HG03442 (cell line): ENCODE results near the gene ENO3.
A peak's percentile ranks its signal among the peaks of the same experiment; 100 is the strongest.

Experiments
- ATAC-seq: cut with Tn5 transposase; IDR thresholded peaks from one replicate; pipeline ENCODE4 v1.9.1; 2021; ENCODE audit warnings: mild to moderate bottlenecking, moderate library complexity; ENCODE audit not compliant: unreplicated experiment

Gene ENO3

GRCh38 chr17:4972752-4973151 is 21.8 kb downstream of the ENO3 start:
- no peak for ATAC-seq

- ATAC-seq, result no peak
These were observed 22.6 kb downstream of the ENO3 start for GRCh38 chr17:4973256-4974114.

GRCh38 chr17:4974115-4974670 is 23.3 kb downstream of the ENO3 start:
- no peak for ATAC-seq

- no peak for ATAC-seq
These were observed 27.8 kb downstream of the ENO3 start for GRCh38 chr17:4978726-4979125.

- no peak for ATAC-seq
These were observed 29.8 kb downstream of the ENO3 start for GRCh38 chr17:4980644-4981216.

- ATAC-seq, result no peak
These were observed 31.4 kb downstream of the ENO3 start for GRCh38 chr17:4982305-4982704.

GRCh38 chr17:4986403-4986802 is 35.5 kb downstream of the ENO3 start:
- no peak for ATAC-seq

- peak; percentile 64 for ATAC-seq
These were observed 36.2 kb downstream of the ENO3 start, which contains the start of gene CAMTA2 for GRCh38 chr17:4986951-4987766. TSS of gene CAMTA2 (minus strand) at chr17:4987675. CDS start at chr17:4986222, 1,453 bp downstream.

- ATAC-seq, result no peak
These were observed 37.0 kb downstream of the ENO3 start for GRCh38 chr17:4987767-4988567.

- no peak for ATAC-seq
These were observed 43.2 kb downstream of the ENO3 start for GRCh38 chr17:4994081-4994595.

- ATAC-seq, result peak; percentile 80
These were observed 46.5 kb downstream of the ENO3 start, which contains the start of the genes INCA1 and KIF1C for GRCh38 chr17:4997302-4998026. TSS of gene INCA1 (minus strand) at chr17:4997522. CDS start at chr17:4994437, 3,085 bp downstream. TSS of gene KIF1C (plus strand) at chr17:4997950. CDS start at chr17:5000247, 2,297 bp downstream.

- peak; percentile 2 for ATAC-seq
These were observed 47.3 kb downstream of the ENO3 start for GRCh38 chr17:4998027-4998731.

- ATAC-seq, result no peak
These were observed 48.0 kb downstream of the ENO3 start for GRCh38 chr17:4998732-4999429.

GRCh38 chr17:4999430-5000093 is 48.6 kb downstream of the ENO3 start:
- ATAC-seq, result no peak

GRCh38 chr17:5000237-5000639 is 49.3 kb downstream of the ENO3 start:
- ATAC-seq, result no peak

- ATAC-seq, result no peak
These were observed 51.3 kb downstream of the ENO3 start for GRCh38 chr17:5002121-5002788.
